OCI-LY7 (cell line): ENCODE measurements around the gene METTL1.

ENCODE experiments used
- EZH2phosphoT487 ChIP-seq: fragments of 200-600 bp; sonication (generic); IDR thresholded peaks from 2 replicates; pipeline ENCODE4 v1.6.1; 2018; ENCODE audit warnings: low read depth, borderline replicate concordance, mild to moderate bottlenecking, mixed run types, antibody characterized with exemption, low read length, moderate library complexity, mixed read lengths
- TF ChIP-seq, protein P1 (sequence below): fragments of 200-600 bp; sonication (generic); conservative IDR thresholded peaks from 2 replicates; pipeline ENCODE4 v1.5.1; 2014; ENCODE audit warnings: mild to moderate bottlenecking, antibody characterized with exemption, low read length, moderate library complexity, mixed read lengths

DNA sequence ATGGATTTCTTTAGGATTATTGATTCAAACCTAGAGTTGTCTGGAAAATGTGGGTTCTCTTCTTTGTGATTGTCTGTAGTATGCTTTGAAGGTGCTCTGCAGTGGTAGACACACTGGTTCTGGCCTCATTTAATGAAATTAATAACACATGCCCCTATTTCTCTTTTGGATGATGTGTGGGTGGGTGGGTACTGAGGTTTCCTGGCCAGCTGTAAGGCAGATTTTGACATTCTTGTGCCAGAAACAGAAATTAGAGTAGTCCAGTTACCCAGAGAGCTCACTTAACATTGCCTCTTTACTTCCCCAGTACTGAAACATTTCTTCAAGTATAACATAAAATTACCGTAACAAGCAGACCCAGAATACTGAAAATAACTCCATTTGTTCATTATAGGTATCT, 25.1 kb upstream of the METTL1 start:
- TF ChIP-seq, protein P1, sequence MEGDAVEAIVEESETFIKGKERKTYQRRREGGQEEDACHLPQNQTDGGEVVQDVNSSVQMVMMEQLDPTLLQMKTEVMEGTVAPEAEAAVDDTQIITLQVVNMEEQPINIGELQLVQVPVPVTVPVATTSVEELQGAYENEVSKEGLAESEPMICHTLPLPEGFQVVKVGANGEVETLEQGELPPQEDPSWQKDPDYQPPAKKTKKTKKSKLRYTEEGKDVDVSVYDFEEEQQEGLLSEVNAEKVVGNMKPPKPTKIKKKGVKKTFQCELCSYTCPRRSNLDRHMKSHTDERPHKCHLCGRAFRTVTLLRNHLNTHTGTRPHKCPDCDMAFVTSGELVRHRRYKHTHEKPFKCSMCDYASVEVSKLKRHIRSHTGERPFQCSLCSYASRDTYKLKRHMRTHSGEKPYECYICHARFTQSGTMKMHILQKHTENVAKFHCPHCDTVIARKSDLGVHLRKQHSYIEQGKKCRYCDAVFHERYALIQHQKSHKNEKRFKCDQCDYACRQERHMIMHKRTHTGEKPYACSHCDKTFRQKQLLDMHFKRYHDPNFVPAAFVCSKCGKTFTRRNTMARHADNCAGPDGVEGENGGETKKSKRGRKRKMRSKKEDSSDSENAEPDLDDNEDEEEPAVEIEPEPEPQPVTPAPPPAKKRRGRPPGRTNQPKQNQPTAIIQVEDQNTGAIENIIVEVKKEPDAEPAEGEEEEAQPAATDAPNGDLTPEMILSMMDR, result no peak
- no peak for TF ChIP-seq EZH2phosphoT487
